Spinal cord (tissue), 10 donors: ENCODE data around the gene CCDC197. TPM values are rescaled to one million over a fixed set of nuclear protein-coding genes. Genes with fewer than 3 reads are reported as not detected.

ENCODE experiments used
- DNase-seq, 6 donors: peaks; one replicate each; pipeline versions ENCODE4 v3.0.0 to v3.0.0-alpha.2; 2013 to 2015; ENCODE audit warnings: low spot score in 6 of 6, low read depth in 4 of 6
- H3K27ac ChIP-seq: one replicate; pipeline ENCODE4 v1.5.1; 2013; ENCODE audit warnings: low read depth, low read length, control low read depth
- H3K27me3 ChIP-seq: one replicate; pipeline ENCODE4 v1.6.1; 2013; ENCODE audit warnings: low read length; ENCODE audit not compliant: control insufficient read depth, insufficient read depth
- H3K36me3 ChIP-seq: one replicate; pipeline ENCODE4 v1.6.1; 2013; ENCODE audit warnings: low read length; ENCODE audit not compliant: control insufficient read depth, insufficient read depth
- H3K4me1 ChIP-seq: one replicate; pipeline ENCODE4 v1.6.1; 2013; ENCODE audit warnings: low read length; ENCODE audit not compliant: control insufficient read depth, insufficient read depth
- H3K4me3 ChIP-seq: one replicate; pipeline ENCODE4 v1.5.1; 2013; ENCODE audit warnings: low read depth, low read length, control low read depth
- H3K9me3 ChIP-seq: one replicate; pipeline ENCODE4 v1.6.1; 2013; ENCODE audit warnings: low read length; ENCODE audit not compliant: control insufficient read depth, insufficient read depth
- WGBS: methylation state at CpG from one replicate; pipeline ENCODE4 v1.1.5; 2013; ENCODE audit warnings: missing lambda C conversion rate; ENCODE audit not compliant: insufficient coverage; 5-methylcytosine and 5-hydroxymethylcytosine counted together
- long read RNA-seq, 4 donors: transcript quantifications; one replicate each; lab custom pipeline, GENCODE V29; 2026
- polyA plus RNA-seq, 2 donors: library from polyadenylated mRNA; unstranded; fragments of 120-200 nt; gene quantifications; one replicate each; pipeline ENCODE4 v1.2.1, GENCODE V29; 2013; ENCODE audit not compliant: insufficient read length in 2 of 2
- total RNA-seq, 2 donors: library from RNA; depleted of rRNA in 1 of 2; stranded (reverse); fragments of 120-200 nt in 1 of 2; fragments of >200 nt in 1 of 2; gene quantifications; one replicate each; pipeline versions ENCODE4 v1.2.3 to v1.2.4, GENCODE V29; 2013 to 2014
- donor health status: healthy.

Gene CCDC197
- not detected for total RNA-seq
- not detected for polyA plus RNA-seq
- long read RNA-seq, donor 1 = 0 reads
- long read RNA-seq, donor 2 = 0 reads
- long read RNA-seq, donor 3 = 0 reads
- long read RNA-seq, donor 4 = 0 reads

DNA sequence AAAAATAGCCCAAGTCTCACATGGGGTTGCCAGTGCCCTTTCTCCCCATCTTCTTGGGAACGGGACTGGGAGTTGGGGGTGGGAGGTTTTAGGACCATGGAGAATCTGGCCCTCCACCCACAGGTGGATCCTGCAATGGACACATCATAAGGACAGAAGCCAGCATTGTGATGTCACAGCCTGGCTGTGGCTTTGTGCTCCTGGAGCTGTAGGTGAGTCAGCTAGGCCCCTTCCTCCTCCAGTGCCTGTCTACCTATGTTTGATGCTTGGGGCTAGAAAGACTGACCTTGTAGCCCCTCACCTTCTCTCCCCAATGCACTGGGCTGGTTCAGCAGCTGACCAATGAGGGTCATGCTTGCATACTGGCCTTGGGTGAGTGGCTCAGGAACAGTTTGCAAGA, at the start of gene CCDC197:
Gene CCDC197 (plus strand): TSS at position 220 of the 400 bp plus-strand sequence. CDS start 831 bp downstream, outside the sequence.
- H3K36me3 ChIP-seq = peaks cover 5% of the 10 kb centered on the region
- H3K27ac ChIP-seq = no peak within 1 kb of the TSS
- H3K27me3 ChIP-seq = peaks cover 4% of the 10 kb centered on the region
- DNase-seq = no peak
- no peak within 1 kb of the TSS for H3K4me3 ChIP-seq
- no CpG with 5 or more reads among the region's 1 CpG for WGBS
- H3K4me1 ChIP-seq = peaks cover 17% of the 10 kb centered on the region
- H3K9me3 ChIP-seq = no peaks in the 10 kb centered on the region

GRCh38 chr14:93949511-93950075, 47.5 kb upstream of the CCDC197 start:
- no peaks in the 10 kb centered on the region for H3K36me3 ChIP-seq
- no peak overlapping the region for H3K27ac ChIP-seq
- H3K27me3 ChIP-seq = no peaks in the 10 kb centered on the region
- H3K9me3 ChIP-seq = no peaks in the 10 kb centered on the region
- WGBS = 86% methylated on average over 12 of the region's 13 CpGs
- no peak overlapping the region for H3K4me3 ChIP-seq
- DNase-seq = peak in 1 of 6 donors; percentile 33
- H3K4me1 ChIP-seq = peaks cover 1% of the 10 kb centered on the region

DNA sequence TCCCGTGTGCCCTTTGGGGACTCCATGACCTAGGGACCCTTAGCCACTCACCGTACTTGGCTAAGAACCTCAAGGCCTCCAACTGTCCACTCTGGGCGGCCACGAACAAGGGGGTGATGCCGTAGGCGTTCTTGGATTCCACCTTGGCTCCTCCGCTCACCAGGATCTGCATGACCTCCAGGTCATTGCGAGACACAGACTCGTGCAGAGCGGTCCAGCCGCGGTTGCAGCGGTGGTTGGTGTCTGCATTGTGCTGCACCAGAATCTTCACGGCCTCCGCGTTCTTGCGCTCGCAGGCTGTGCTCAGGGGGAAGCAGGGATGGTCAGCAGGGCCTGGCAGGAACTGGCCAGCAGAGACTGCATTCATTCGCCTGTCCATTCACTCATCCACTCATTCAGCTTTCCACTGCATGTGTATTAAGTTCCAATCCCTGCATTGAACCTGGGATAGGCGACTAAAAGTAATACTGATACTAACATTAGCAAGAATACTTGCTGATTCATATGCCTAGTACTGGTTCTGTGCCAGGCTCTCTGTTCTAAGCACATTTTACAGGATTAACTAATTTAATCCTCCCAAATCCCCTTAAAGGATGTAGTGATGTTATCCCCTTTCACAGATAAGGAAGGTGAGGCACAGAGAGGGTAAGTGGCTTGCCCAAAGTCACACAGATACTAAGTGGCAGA, 46.0 kb upstream of the CCDC197 start:
- Histone ChIP-seq H3K36me3 (no peaks in the 10 kb centered on the region), H3K27ac (no peak overlapping the region), H3K9me3 (no peaks in the 10 kb centered on the region), H3K4me3 (no peak overlapping the region), H3K27me3 (no peaks in the 10 kb centered on the region), H3K4me1 (peaks cover 7% of the 10 kb centered on the region)
- WGBS = 81% methylated on average over 18 of the region's 20 CpGs
- DNase-seq = no peak

DNA sequence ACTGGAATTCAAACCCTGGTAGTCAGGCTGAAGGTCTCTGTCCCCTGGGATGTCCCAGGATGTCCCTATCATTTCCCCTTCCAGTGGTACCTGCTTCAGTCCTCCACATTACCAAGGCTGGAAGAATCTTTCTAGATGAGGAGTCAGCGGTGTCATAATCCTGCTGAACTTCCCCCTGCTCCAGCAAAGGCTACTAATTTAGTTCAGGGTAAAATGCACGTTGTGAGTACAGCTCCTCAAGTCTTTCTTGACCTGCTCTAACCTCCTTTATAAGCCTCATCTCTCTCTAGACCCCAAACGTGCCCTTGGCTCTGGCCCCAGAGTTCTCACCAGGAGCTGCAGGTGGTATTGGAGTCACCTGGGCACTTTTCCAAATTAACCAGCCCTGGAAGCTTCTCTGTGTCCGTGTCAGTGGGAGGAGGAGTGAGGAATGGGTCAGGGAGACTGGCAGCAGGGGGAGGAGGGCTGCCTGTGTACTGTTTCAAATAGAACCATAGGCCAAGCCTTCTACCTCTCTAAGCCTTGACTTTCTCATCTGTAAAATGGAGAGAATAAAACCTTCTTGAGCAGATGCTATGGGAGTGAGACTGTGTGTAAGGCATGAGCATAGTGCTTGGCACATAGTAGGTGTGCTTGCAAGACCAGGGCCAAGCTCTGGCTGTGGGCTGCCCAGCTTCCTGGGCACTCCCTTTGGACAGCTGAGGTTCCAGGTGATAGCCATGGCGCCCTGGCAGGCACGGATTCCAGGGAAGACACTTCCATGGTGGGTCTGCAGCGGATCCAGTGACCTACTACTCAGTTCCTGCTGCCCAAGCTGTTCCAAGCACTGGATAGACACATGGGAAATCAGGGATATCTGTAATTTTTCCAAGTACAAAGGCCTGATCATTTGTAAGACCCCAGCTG, 45.2 kb upstream of the CCDC197 start:
- H3K4me3 ChIP-seq = no peak overlapping the region
- DNase-seq = peak in 1 of 6 donors; percentile 45
- no peaks in the 10 kb centered on the region for H3K9me3 ChIP-seq
- no peak overlapping the region for H3K27ac ChIP-seq
- H3K4me1 ChIP-seq = peaks cover 14% of the 10 kb centered on the region
- H3K27me3 ChIP-seq = no peaks in the 10 kb centered on the region
- H3K36me3 ChIP-seq = no peaks in the 10 kb centered on the region
- WGBS = 53% methylated on average over 6 of the region's 7 CpGs

GRCh38 chr14:93952829-93953228, 44.3 kb upstream of the CCDC197 start:
- WGBS = 80% methylated on average over 1 of the region's 3 CpGs

GRCh38 chr14:93953263-93953662, 43.8 kb upstream of the CCDC197 start:
- peaks cover 14% of the 10 kb centered on the region for H3K4me1 ChIP-seq
- no peak overlapping the region for H3K4me3 ChIP-seq

More at GRCh38 chr14:93952829-93953228, 44.3 kb upstream of the CCDC197 start:
- Histone ChIP-seq H3K27ac (no peak overlapping the region), H3K4me1 (peaks cover 14% of the 10 kb centered on the region), H3K27me3 (no peaks in the 10 kb centered on the region), H3K4me3 (no peak overlapping the region), H3K9me3 (no peaks in the 10 kb centered on the region), H3K36me3 (no peaks in the 10 kb centered on the region)
- DNase-seq = no peak

DNA sequence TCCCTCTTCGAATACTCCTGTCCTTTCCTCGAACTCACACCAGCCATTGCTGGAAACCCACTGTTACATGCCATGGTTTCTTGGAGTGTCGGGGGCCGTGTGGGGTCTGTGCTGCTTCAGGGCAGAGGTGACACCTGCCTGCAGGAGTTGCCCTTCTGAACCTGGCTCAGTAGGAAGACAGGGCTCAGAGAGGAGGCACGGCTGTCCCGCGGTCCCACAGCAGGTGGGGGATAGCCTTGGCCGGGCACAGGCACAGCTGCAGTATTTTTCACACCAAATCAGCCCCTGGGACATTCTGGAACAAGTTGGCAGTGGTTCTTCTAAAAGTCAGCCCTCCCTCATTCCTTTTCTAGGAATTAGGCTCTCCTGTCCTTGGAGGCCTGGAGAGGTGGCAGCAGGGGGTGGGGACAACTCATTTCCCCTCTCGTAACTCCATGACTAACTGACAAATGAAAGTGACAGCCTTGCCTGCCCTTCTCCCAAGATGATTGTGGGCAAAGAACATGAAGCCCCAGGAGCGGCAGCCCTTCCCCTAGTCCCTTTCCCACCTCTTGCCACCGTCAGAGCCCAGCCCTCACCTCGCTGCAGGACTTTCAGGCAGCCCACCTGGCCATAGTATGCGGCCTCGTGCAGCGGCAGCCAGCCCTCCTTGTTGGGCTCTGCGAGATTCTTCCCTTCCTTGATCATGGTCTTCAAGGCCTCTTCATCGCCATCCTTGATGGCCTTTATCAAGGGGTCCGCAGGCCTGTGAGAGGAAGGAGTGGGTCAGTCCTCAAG, 43.2 kb upstream of the CCDC197 start:
- H3K4me3 ChIP-seq = no peak overlapping the region
- H3K27me3 ChIP-seq = no peaks in the 10 kb centered on the region
- no peak overlapping the region for H3K27ac ChIP-seq
- no peaks in the 10 kb centered on the region for H3K9me3 ChIP-seq
- H3K36me3 ChIP-seq = no peaks in the 10 kb centered on the region
- peaks cover 14% of the 10 kb centered on the region for H3K4me1 ChIP-seq
- WGBS = 82% methylated on average over 17 of the region's 18 CpGs
- DNase-seq = no peak

More at GRCh38 chr14:93953263-93953662, 43.8 kb upstream of the CCDC197 start:
- Histone ChIP-seq H3K27ac (no peak overlapping the region), H3K27me3 (no peaks in the 10 kb centered on the region), H3K36me3 (no peaks in the 10 kb centered on the region), H3K9me3 (no peaks in the 10 kb centered on the region)
- 73% methylated on average over 14 of the region's 14 CpGs for WGBS
- DNase-seq = no peak

DNA sequence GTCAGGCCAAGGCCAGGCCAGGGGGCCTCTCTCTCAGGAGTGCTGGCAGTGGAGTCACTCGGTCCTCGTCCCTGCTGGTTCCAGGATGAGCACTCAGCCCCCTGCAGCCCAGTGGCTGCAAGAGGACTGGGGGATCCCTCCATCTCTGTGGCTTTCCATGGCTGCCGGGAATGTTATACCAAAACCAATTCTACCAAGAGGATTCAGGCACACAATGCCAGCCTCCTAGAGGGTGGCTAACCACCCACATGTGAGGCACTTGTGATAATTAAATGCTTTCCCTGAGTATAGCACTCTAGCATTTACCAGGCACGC, 42.6 kb upstream of the CCDC197 start:
- no peak overlapping the region for H3K27ac ChIP-seq

More for the DNA sequence above, 42.6 kb upstream of the CCDC197 start:
- Histone ChIP-seq H3K27me3 (no peaks in the 10 kb centered on the region), H3K4me1 (peaks cover 14% of the 10 kb centered on the region), H3K36me3 (no peaks in the 10 kb centered on the region), H3K9me3 (no peaks in the 10 kb centered on the region), H3K4me3 (no peak overlapping the region)
- WGBS = 89% methylated on average over 3 of the region's 4 CpGs
- no peak for DNase-seq
